HG03439 (cell line): Measurements from ENCODE around the gene CAMTA1.
"Not testable (repeated sequence)": the region's sequence is repeated elsewhere in the genome, so short reads cannot be mapped to it uniquely, and the experiment has no call there.

Experiments used
- ATAC-seq: cut with Tn5 transposase; IDR thresholded peaks from one replicate; pipeline ENCODE4 v1.9.1; 2021; ENCODE audit warnings: mild to moderate bottlenecking, moderate library complexity; ENCODE audit not compliant: unreplicated experiment

The CAMTA1 gene

DNA sequence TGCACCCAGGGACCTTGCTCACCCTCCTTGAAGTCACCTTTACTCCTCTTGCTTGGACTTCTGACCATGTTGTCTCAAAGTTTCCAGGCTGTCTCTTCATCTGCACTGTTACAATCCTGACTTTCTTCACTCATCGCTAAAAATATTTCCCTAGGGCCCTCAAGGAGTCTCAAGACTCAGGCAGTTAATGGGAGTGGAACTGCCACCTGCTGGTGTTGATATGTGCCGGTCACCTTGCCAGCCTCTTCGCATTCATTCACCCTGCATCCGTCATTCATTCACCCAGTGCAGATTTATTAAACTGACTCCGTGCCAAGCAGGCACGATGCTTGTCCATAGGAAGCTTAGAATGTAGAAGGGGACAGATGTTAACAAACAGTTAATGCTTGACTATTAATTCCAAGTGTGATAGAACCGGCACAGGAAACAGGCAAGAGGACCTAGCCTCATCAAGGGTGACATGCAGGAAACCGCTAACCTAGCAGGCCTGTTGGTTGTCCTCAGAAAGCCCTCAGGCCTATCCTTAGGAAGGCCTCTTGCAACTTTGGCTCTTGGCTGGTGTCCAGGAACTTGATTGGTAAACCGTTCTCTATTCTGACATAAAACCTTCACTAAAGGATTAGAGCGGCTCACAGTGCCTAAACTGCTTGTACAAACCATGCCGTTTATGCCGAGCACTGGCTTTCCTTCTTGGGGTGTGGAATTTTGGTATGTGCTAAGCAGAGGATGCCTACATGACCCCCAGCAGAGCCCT lies 342.2 kb downstream of the CAMTA1 start:
- no peak for ATAC-seq

GRCh38 chr1:7128293-7128692 lies 343.0 kb downstream of the CAMTA1 start:
- ATAC-seq: no peak

DNA sequence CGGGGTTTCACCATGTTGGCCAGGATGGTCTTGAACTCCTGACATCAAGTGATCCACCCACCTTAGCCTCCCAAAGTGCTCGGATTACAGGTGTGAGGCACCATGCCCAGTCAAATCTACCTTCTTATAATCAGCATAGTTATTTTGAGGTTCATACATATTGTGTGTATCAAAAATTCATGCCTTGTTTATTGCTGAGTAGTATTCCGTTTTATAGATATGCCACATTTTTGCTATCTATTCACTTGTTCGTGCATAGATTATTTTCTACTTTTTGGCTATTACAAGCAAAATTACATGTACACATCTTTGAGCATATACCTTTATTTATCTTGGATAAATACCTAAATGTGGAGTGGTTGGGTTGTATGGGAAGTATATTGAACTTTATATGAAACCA lies 344.9 kb downstream of the CAMTA1 start:
- no peak for ATAC-seq

DNA sequence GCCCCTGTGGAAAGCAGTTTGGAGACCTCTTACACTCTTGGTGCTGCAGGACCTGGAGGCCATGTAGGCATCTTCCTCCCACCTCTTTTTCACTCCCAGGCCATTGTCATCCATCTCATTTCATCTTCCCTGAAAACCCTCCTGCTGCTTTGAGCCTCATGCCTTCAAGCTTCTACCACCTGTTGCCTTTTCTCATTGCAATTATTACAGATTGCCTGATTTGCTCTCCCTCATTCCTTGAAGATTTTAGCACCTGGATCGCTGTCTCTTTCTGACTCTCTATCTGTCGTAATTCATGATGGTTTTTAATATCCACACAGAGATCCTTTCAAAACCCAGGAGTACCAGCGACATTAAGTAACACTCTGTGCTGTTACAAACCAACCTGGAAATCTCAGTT lies 350.2 kb downstream of the CAMTA1 start:
- no peak for ATAC-seq

GRCh38 chr1:7136166-7136953 lies 351.1 kb downstream of the CAMTA1 start:
- no peak for ATAC-seq

GRCh38 chr1:7140251-7140650 lies 355.0 kb downstream of the CAMTA1 start:
- ATAC-seq: no peak

DNA sequence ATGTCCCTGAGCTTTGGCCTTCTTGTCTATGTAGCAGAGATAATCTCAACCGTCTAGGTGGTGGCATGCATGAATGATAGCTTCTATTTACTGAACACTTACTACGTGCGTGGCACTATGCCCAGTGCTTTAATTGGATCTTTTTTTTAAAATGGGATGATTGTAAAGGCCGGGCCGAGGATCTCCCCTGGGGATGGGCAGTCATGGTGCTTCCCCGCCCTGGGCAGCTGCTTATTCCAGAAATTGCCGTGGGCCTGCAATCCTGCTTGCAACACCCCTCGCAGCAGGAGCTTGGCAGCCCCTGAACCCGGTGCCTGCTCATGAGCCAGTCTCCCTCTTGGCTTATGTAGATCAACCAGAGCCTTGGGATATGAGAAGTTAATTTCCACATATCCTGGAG lies 360.7 kb downstream of the CAMTA1 start:
- ATAC-seq: no peak

DNA sequence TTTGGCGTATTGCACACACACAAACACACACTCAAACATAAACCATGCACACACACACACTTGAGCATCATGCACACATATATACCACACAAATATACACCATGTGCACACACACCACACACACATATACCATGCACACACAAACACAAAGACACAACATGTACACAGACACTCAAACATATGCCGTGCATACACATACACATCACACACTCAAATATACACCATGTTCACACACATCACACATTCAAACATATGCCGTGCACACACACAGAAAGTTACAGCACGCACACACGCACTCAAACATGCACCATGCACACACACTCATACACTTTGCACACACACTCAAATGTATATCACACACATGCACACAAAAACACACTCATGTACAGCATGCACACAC lies 361.5 kb downstream of the CAMTA1 start:
- no peak for ATAC-seq

GRCh38 chr1:7147581-7148282 lies 362.5 kb downstream of the CAMTA1 start:
- not testable (repeated sequence) for ATAC-seq

DNA sequence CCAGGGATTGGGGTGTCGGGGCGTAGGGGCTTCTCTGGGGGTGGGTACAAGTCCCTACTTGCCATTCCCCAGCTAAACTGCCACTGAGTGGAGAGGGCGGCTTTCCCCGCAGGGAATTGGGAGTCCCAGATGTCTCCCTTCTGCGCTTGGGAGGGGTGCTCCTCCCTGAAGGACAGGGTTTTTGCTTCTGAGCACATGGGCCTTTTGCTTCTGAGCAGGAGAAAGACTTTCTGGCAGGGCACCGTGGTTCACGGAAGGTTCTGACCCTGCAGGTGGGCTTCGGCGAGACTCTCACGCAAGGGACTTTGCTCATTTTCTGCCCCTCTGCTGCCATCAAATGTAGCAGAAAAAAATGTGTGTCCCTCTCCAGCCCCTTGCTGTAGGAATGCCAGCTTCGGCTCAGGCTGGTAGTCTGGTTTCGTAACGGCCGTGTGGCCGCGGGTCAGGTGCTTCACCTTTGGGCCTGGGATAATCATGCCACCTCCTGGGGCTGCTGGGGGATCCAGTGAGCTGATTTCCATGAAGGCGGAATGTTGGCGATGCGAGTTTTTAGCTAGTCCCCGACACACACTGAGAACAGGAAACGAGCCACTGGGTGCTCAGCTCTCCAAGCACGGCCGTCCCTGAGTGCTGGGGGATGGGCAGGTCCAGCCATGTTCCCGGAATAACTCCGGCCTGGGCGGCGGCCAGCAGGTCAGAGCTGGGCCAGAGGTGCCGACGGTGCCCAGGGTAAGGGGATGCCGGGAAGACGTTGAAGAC lies 364.0 kb downstream of the CAMTA1 start:
- no peak for ATAC-seq

- ATAC-seq: no peak
Measured at GRCh38 chr1:7150724-7151280, 365.5 kb downstream of the CAMTA1 start.

DNA sequence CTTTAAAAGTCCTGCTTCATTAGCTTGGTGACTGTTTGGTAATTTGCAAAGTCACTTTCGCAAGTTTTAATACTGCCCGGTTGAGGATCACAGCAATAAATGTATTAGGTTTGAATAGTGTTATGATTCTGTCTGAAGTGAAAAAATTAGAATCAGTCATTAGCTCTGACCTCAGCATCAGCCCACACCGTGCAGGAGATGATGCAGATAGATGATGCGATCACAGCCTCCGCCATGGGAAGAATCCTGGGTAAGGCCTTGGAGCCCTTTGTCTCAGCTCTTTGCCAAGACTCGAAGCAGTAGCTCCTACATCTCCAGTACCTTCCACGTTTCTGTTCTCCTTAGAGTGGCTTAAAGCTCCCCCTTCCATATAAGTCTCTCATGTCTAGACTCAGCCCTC lies 366.7 kb downstream of the CAMTA1 start:
- ATAC-seq: no peak

- ATAC-seq: no peak
Measured at GRCh38 chr1:7152655-7153054, 367.4 kb downstream of the CAMTA1 start.

DNA sequence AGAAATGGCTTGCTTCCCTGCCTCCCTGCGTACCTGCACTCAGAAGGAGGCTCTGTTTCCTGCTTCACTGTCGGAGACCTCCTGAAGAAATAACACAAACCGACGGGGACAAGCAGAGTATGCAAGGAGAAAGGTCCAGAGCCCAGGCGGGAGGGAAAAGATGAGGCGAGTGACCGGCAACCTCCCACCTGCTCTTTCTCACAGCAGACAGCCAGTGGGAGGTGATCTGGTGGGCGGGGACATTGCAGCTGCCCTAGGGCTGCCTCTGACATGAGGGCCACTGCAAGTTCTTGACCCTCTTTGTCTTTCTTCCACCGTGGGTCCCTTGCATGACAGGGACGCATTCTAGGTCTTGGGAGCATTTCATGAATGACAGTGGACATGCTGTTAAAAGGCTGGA lies 368.2 kb downstream of the CAMTA1 start:
- ATAC-seq: no peak

- ATAC-seq: no peak
Measured at GRCh38 chr1:7159116-7159781, 374.0 kb downstream of the CAMTA1 start.

DNA sequence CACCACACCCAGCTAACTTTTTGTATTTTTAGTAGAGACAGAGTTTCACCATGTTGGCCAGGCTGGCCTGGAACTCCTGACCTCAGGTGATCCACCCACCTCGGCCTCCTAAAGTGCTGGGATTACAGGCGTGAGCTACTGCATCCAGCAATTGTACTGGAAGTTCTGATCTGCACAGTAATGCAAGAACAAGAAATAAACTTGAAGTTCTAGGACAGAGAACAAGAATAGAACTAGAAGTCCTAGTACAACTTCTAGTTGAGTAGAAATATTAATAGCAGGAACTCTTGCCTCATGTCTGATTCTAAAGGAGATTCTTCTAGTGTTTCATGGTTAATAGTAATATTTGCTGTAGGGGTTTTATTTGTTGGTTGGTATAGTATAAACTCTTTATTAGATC lies 383.3 kb downstream of the CAMTA1 start:
- ATAC-seq: not testable (repeated sequence)

- ATAC-seq: no peak
Measured at GRCh38 chr1:7171168-7171567, 385.9 kb downstream of the CAMTA1 start.

DNA sequence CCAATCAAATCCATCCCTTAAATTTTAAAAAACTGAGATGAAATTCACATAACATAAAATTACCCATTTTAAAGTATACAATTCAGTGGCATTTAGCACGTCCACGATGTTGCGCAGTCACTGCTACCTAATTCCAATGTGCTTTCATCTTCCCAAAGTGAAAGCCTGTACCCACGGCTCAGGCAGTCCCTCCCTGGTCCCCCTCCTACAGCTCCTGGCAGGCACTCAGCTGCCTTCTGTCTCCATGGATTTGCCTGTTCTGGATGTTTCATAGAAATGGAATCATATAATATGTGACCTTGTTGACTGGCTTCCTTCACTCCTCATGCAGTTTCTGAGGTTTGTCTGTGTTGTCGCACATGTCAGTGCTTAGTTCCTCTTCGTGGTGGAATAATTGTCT lies 386.3 kb downstream of the CAMTA1 start:
- no peak for ATAC-seq

- no peak for ATAC-seq
Measured at GRCh38 chr1:7172804-7173203, 387.6 kb downstream of the CAMTA1 start.

GRCh38 chr1:7174561-7174960 lies 389.3 kb downstream of the CAMTA1 start:
- no peak for ATAC-seq
